GM18858 (cell line): Measurements from ENCODE around the gene KLHL29.

Experiments used
- ATAC-seq: cut with Tn5 transposase; IDR thresholded peaks from one replicate; pipeline ENCODE4 v1.9.1; 2021; ENCODE audit not compliant: unreplicated experiment

The KLHL29 gene

GRCh38 chr2:23526835-23527790, 142.1 kb downstream of the KLHL29 start:
- ATAC-seq, result no peak

- ATAC-seq, result no peak
These were observed 143.2 kb downstream of the KLHL29 start for GRCh38 chr2:23528171-23528570.

GRCh38 chr2:23528690-23529089, 143.7 kb downstream of the KLHL29 start:
- ATAC-seq, result no peak

GRCh38 chr2:23529659-23530058, 144.7 kb downstream of the KLHL29 start:
- ATAC-seq, result no peak

- no peak for ATAC-seq
These were observed 145.4 kb downstream of the KLHL29 start for GRCh38 chr2:23530206-23530908.

GRCh38 chr2:23530909-23531276, 145.9 kb downstream of the KLHL29 start:
- ATAC-seq, result no peak

GRCh38 chr2:23531280-23531679, 146.3 kb downstream of the KLHL29 start:
- no peak for ATAC-seq

- ATAC-seq, result no peak
These were observed 146.9 kb downstream of the KLHL29 start for GRCh38 chr2:23531881-23532280.

- ATAC-seq, result peak; percentile 71
These were observed 147.7 kb downstream of the KLHL29 start for GRCh38 chr2:23532391-23533337.

GRCh38 chr2:23533338-23533695, 148.3 kb downstream of the KLHL29 start:
- ATAC-seq, result no peak

GRCh38 chr2:23534771-23535170, 149.8 kb downstream of the KLHL29 start:
- ATAC-seq, result no peak

- ATAC-seq, result no peak
These were observed 151.3 kb downstream of the KLHL29 start for GRCh38 chr2:23536326-23536725.

- no peak for ATAC-seq
These were observed 153.0 kb downstream of the KLHL29 start for GRCh38 chr2:23537991-23538390.

GRCh38 chr2:23538566-23538965, 153.6 kb downstream of the KLHL29 start:
- ATAC-seq, result no peak

GRCh38 chr2:23540804-23541360, 155.9 kb downstream of the KLHL29 start:
- ATAC-seq, result no peak

GRCh38 chr2:23541503-23542229, 156.7 kb downstream of the KLHL29 start:
- no peak for ATAC-seq

- ATAC-seq, result no peak
These were observed 157.3 kb downstream of the KLHL29 start for GRCh38 chr2:23542230-23542789.

- ATAC-seq, result no peak
These were observed 158.3 kb downstream of the KLHL29 start for GRCh38 chr2:23543302-23543701.

- no peak for ATAC-seq
These were observed 158.7 kb downstream of the KLHL29 start for GRCh38 chr2:23543728-23544127.
